ENCODE data around the gene PXDN.

DNA sequence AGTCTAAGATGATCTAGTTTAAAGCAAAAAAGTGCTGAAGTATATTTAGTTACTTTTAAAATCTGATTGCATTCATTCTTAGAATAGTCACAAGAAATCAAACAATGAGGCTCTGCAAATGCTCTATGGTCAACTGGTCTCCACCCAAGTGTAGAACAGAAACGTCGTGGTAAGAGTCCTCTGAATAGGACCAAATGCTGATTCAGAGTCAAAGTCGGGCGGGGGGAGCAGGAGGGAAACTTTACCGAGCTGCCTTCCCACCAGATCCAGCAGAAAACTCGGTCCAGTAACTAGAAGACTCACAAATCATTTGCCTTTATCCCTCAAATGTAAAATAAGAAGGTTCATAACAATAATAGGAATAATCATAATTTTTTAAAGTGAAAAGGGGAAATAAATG is 46.2 kb upstream of the PXDN start:
- TF ChIP-seq, protein P1, sequence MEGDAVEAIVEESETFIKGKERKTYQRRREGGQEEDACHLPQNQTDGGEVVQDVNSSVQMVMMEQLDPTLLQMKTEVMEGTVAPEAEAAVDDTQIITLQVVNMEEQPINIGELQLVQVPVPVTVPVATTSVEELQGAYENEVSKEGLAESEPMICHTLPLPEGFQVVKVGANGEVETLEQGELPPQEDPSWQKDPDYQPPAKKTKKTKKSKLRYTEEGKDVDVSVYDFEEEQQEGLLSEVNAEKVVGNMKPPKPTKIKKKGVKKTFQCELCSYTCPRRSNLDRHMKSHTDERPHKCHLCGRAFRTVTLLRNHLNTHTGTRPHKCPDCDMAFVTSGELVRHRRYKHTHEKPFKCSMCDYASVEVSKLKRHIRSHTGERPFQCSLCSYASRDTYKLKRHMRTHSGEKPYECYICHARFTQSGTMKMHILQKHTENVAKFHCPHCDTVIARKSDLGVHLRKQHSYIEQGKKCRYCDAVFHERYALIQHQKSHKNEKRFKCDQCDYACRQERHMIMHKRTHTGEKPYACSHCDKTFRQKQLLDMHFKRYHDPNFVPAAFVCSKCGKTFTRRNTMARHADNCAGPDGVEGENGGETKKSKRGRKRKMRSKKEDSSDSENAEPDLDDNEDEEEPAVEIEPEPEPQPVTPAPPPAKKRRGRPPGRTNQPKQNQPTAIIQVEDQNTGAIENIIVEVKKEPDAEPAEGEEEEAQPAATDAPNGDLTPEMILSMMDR (IDR thresholded peaks at IDR 0.05 in 2 of 3, conservative IDR thresholded peaks at IDR 0.05 in 1 of 3; ENCODE audit: control insufficient read depth in 2 of 3, extremely low read depth in 1 of 3, insufficient read depth in 1 of 3, low read depth in 3 of 3, low read length in 3 of 3) = no peak
- TF ChIP-seq SRF (IDR thresholded peaks at IDR 0.05; ENCODE audit: low read depth in 2 of 2, low read length in 2 of 2) (no peak), FOXM1 (IDR thresholded peaks at IDR 0.05; ENCODE audit: low read depth, low read length) (no peak)

All from GM12878 (cell line).